OCI-M1 (cell line): Measurements from ENCODE around the gene PAIP2.

Experiments
- DNase-seq: peaks from one replicate; lab custom pipeline; 2025; lab: John Stamatoyannopoulos, UW

The PAIP2 gene

GRCh38 chr5:139410993-139411828 is 69.6 kb downstream of the PAIP2 start:
- no peak for DNase-seq

- DNase-seq = no peak
Measured at GRCh38 chr5:139413153-139413552, 71.5 kb downstream of the PAIP2 start.

- DNase-seq = no peak
Measured at GRCh38 chr5:139413963-139414362, 72.3 kb downstream of the PAIP2 start.

- no peak for DNase-seq
Measured at GRCh38 chr5:139414581-139415130, 73.0 kb downstream of the PAIP2 start.

- no peak for DNase-seq
Measured at GRCh38 chr5:139415221-139415861, 73.7 kb downstream of the PAIP2 start.

- peak; percentile 78 for DNase-seq
Measured at GRCh38 chr5:139415869-139416268, 74.2 kb downstream of the PAIP2 start.

- no peak for DNase-seq
Measured at GRCh38 chr5:139416651-139417050, 75.0 kb downstream of the PAIP2 start.

GRCh38 chr5:139417214-139417613 is 75.6 kb downstream of the PAIP2 start:
- no peak for DNase-seq

- no peak for DNase-seq
Measured at GRCh38 chr5:139418793-139419192, 77.1 kb downstream of the PAIP2 start.
